Keratinocyte (primary cell): Measurements from ENCODE around the gene CCDC86. TPM values are rescaled to one million over a fixed set of nuclear protein-coding genes. Genes with fewer than 3 reads are reported as not detected.

Source experiments
- DNase-seq: peaks from one replicate; pipeline ENCODE4 v3.0.0-alpha.2; 2011; ENCODE audit warnings: low read depth, missing footprints, low spot score
- FAIRE-seq: peaks from 2 replicates; lab custom pipeline; 2011; peaks lifted over from hg19 to GRCh38; lab: Jason Lieb, UNC
- H2AFZ ChIP-seq: 2 replicates; pipeline ENCODE4 v1.6.0; 2012; ENCODE audit warnings: low read length, control low read depth, inconsistent platforms; ENCODE audit not compliant: control insufficient read depth
- H3K27ac ChIP-seq: 2 replicates; pipeline ENCODE4 v1.5.1; 2011; ENCODE audit warnings: low read length; ENCODE audit not compliant: control insufficient read depth, insufficient read depth
- H3K27me3 ChIP-seq: 3 replicates; pipeline ENCODE4 v1.6.0; 2011; ENCODE audit warnings: low read length; ENCODE audit not compliant: control insufficient read depth, insufficient read depth; ENCODE audit errors: extremely low read depth
- H3K36me3 ChIP-seq, 2 experiments: 2 replicates in 1 of 2; 3 replicates in 1 of 2; pipeline ENCODE4 v1.5.1; 2011; ENCODE audit warnings: low read length in 2 of 2, mild to moderate bottlenecking in 1 of 2; ENCODE audit not compliant: control insufficient read depth in 2 of 2, insufficient read depth in 2 of 2; ENCODE audit errors: extremely low read depth in 1 of 2
- H3K4me1 ChIP-seq: 3 replicates; pipeline ENCODE4 v1.5.1; 2011; ENCODE audit warnings: low read length; ENCODE audit not compliant: control insufficient read depth, insufficient read depth; ENCODE audit errors: extremely low read depth
- H3K4me2 ChIP-seq: 3 replicates; pipeline ENCODE4 v1.6.0; 2011; ENCODE audit warnings: low read depth, low read length; ENCODE audit not compliant: control insufficient read depth, insufficient read depth; ENCODE audit errors: extremely low read depth
- H3K4me3 ChIP-seq, 3 experiments: fragments of 200-600 bp in 1 of 3; sonication (generic) in 1 of 3; 2 replicates in 2 of 3; 3 replicates in 1 of 3; pipeline ENCODE4 v1.5.1; 2011 to 2016; ENCODE audit warnings: low read length in 3 of 3, mild to moderate bottlenecking in 3 of 3, control low read depth in 2 of 3, inconsistent platforms in 1 of 3, low read depth in 1 of 3, mixed read lengths in 1 of 3, mixed run types in 1 of 3, moderate library complexity in 1 of 3; ENCODE audit not compliant: control insufficient read depth in 2 of 3, insufficient read depth in 2 of 3; ENCODE audit errors: extremely low read depth in 1 of 3
- H3K79me2 ChIP-seq: 2 replicates; pipeline ENCODE4 v1.6.0; 2012; ENCODE audit warnings: low read length; ENCODE audit not compliant: control insufficient read depth, insufficient read depth
- H3K9ac ChIP-seq: 3 replicates; pipeline ENCODE4 v1.6.0; 2011; ENCODE audit warnings: low read length; ENCODE audit not compliant: control insufficient read depth, insufficient read depth; ENCODE audit errors: extremely low read depth
- H3K9me1 ChIP-seq: 3 replicates; pipeline ENCODE4 v1.6.0; 2011; ENCODE audit warnings: low read length; ENCODE audit not compliant: control insufficient read depth, insufficient read depth; ENCODE audit errors: extremely low read depth
- H3K9me3 ChIP-seq: 2 replicates; pipeline ENCODE4 v1.5.1; 2012; ENCODE audit warnings: low read depth, low read length; ENCODE audit not compliant: control insufficient read depth
- H4K20me1 ChIP-seq: 3 replicates; pipeline ENCODE4 v1.6.0; 2011; ENCODE audit warnings: low read length; ENCODE audit not compliant: control insufficient read depth, insufficient read depth; ENCODE audit errors: extremely low read depth
- CTCF ChIP-seq, 3 experiments: IDR thresholded peaks in 1 of 3; conservative IDR thresholded peaks in 1 of 3; optimal IDR thresholded peaks in 1 of 3; 2 replicates in 2 of 3; 3 replicates in 1 of 3; pipeline versions ENCODE3 to v1.5.1; 2011; ENCODE audit warnings: low read length in 3 of 3, mild to moderate bottlenecking in 3 of 3, moderate library complexity in 2 of 3, control low read depth in 1 of 3, inconsistent platforms in 1 of 3; ENCODE audit not compliant: insufficient read depth in 2 of 3; ENCODE audit errors: extremely low read depth in 1 of 3
- EZH2 ChIP-seq: IDR thresholded peaks from one replicate; pipeline ENCODE4 v1.6.1; 2012; ENCODE audit warnings: inconsistent platforms, mild to moderate bottlenecking, low read length, moderate library complexity
- dilution Hi-C: fragments of 300-500 bp; cut with MboI; formaldehyde crosslinking; loops from one replicate; pipeline ENCODE4 v1.7.0; 2020; ENCODE audit warnings: low sequenced_read_pairs; ENCODE audit not compliant: extremely low pct_ligation_motif_present
- polyA plus RNA-seq, 5 experiments: library from polyadenylated mRNA; depleted of rRNA in 3 of 5; stranded (reverse) in 3 of 5; stranded (forward) in 1 of 5; unstranded in 1 of 5; fragments of >200 nt; gene quantifications; 1 replicate in 1 of 5; 2 replicates in 3 of 5; 3 replicates in 1 of 5; pipeline versions ENCODE4 v1.2.1 to v1.2.3, GENCODE V29; 2011 to 2012; ENCODE audit warnings: missing spikeins in 2 of 5, low read depth in 1 of 5, low replicate concordance in 1 of 5

Gene CCDC86
- polyA plus RNA-seq, 1 donor (not counting 4 experiments of a cell fraction or from before 2014, with no cell fraction given) = 29.3 TPM

GRCh38 chr11:60848714-60849151, 6.8 kb downstream of the CCDC86 start:
- Histone ChIP-seq H4K20me1 (peaks cover 8% of the 10 kb centered on the region), H2AFZ (no peak overlapping the region), H3K36me3 (peaks cover 25 to 43% of the 10 kb centered on the region in 2 experiments), H3K9me3 (no peaks in the 10 kb centered on the region), H3K4me2 (no peak overlapping the region), H3K4me3 (no peak overlapping the region), H3K79me2 (peaks cover 26% of the 10 kb centered on the region), H3K27ac (no peak overlapping the region), H3K4me1 (peaks cover 16% of the 10 kb centered on the region), H3K27me3 (no peaks in the 10 kb centered on the region), H3K9ac (no peak overlapping the region), H3K9me1 (no peaks in the 10 kb centered on the region)
- DNase-seq = no peak
- FAIRE-seq = no peak
- dilution Hi-C loops = no loop called here
- TF ChIP-seq CTCF (optimal IDR thresholded peaks at IDR 0.05 in 1 of 3, IDR thresholded peaks at IDR 0.05 in 1 of 3, conservative IDR thresholded peaks at IDR 0.05 in 1 of 3; ENCODE audit: extremely low read depth in 1 of 3, insufficient read depth in 2 of 3, low read length in 3 of 3) (no peak), EZH2 (no peak)

- H3K27ac ChIP-seq = no peak overlapping the region
- peaks cover 15% of the 10 kb centered on the region for H3K79me2 ChIP-seq
- no peak overlapping the region for H3K9ac ChIP-seq
- no peaks in the 10 kb centered on the region for H3K9me3 ChIP-seq
- H3K4me3 ChIP-seq = no peak overlapping the region
- DNase-seq = no peak
- dilution Hi-C loops = no loop called here
- FAIRE-seq = no peak
- peaks cover 6% of the 10 kb centered on the region for H3K4me1 ChIP-seq
- peaks cover 2% of the 10 kb centered on the region for H4K20me1 ChIP-seq
- no peak overlapping the region for H2AFZ ChIP-seq
- H3K36me3 ChIP-seq = peaks cover 25 to 43% of the 10 kb centered on the region in 2 experiments
- no peaks in the 10 kb centered on the region for H3K27me3 ChIP-seq
- TF ChIP-seq CTCF (optimal IDR thresholded peaks at IDR 0.05 in 1 of 3, IDR thresholded peaks at IDR 0.05 in 1 of 3, conservative IDR thresholded peaks at IDR 0.05 in 1 of 3; ENCODE audit: extremely low read depth in 1 of 3, insufficient read depth in 2 of 3, low read length in 3 of 3) = no peak
- no peak for TF ChIP-seq EZH2
- H3K9me1 ChIP-seq = no peaks in the 10 kb centered on the region
- no peak overlapping the region for H3K4me2 ChIP-seq
Measured at GRCh38 chr11:60849641-60850520, 8.0 kb downstream of the CCDC86 start.
